Measurements from ENCODE around the gene ZNF483.

The ZNF483 gene

DNA sequence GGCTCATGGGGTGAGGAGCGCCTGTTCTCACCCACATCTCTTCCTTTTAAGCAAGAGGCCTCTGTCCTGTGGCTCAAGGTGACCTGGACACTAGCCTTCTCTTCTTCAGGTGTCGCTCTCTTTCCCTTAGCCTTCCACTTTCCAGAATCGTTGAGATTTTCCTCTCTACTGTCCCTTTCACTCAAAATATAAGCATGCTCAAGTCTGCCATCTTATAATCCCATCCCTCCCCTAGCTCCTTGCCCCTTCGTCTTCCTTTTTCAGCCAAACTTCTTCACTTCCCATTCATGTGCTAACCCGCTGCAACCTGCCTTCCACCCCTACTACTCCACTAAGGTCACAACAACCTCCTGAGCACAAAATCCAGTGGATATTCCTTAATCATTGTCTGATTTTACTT is 61.4 kb downstream of the ZNF483 start:
- H4K20me1 ChIP-seq (ENCODE audit: insufficient read depth, low read length): no peaks in the 10 kb centered on the region

DNA sequence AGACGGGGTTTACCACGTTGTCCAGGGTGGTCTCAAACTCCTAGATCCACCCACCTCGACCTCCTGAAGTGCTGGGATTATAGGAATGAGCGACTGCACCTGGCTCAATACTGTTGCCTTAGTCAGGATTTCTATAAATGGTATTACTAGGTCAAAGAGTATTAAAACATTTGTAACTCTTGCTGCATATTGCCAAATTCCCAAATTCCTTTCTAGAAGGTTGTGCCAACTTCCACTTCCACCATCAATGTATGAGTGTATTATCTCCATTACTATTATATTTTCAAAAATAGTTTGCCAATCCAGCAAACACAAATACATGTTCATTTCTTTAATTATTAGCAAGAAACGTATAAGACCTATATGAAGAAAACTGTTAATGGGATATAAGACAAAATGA is 63.9 kb downstream of the ZNF483 start:
- DNase-seq (no peak), ATAC-seq (ENCODE audit: insufficient read depth, low read depth) (no peak)
- H2AFZ ChIP-seq (ENCODE audit: low read depth, low read length): no peak overlapping the region
- no peaks in the 10 kb centered on the region for H4K20me1 ChIP-seq (ENCODE audit: insufficient read depth, low read length)
- no peak overlapping the region for H3K9ac ChIP-seq (ENCODE audit: low read depth, low read length)
- H3K79me2 ChIP-seq (ENCODE audit: insufficient read depth, low read length): no peaks in the 10 kb centered on the region
- no peak overlapping the region for H3K4me3 ChIP-seq (ENCODE audit: low read depth in 1 of 2, low read length in 2 of 2)
- no peaks in the 10 kb centered on the region for H3K9me3 ChIP-seq (ENCODE audit: insufficient read depth, low read length, severe bottlenecking)
- H3K4me2 ChIP-seq (ENCODE audit: insufficient read depth, low read length): no peak overlapping the region
- peaks cover 5% of the 10 kb centered on the region for H3K27me3 ChIP-seq (ENCODE audit: insufficient read depth, low read length, poor library complexity)
- no peak overlapping the region for H3K27ac ChIP-seq (ENCODE audit: low read length)
- no peaks in the 10 kb centered on the region for H3K36me3 ChIP-seq (ENCODE audit: insufficient read depth, low read length)
- no peaks in the 10 kb centered on the region for H3K4me1 ChIP-seq (ENCODE audit: insufficient read depth, low read length)
- TF ChIP-seq, protein P1, sequence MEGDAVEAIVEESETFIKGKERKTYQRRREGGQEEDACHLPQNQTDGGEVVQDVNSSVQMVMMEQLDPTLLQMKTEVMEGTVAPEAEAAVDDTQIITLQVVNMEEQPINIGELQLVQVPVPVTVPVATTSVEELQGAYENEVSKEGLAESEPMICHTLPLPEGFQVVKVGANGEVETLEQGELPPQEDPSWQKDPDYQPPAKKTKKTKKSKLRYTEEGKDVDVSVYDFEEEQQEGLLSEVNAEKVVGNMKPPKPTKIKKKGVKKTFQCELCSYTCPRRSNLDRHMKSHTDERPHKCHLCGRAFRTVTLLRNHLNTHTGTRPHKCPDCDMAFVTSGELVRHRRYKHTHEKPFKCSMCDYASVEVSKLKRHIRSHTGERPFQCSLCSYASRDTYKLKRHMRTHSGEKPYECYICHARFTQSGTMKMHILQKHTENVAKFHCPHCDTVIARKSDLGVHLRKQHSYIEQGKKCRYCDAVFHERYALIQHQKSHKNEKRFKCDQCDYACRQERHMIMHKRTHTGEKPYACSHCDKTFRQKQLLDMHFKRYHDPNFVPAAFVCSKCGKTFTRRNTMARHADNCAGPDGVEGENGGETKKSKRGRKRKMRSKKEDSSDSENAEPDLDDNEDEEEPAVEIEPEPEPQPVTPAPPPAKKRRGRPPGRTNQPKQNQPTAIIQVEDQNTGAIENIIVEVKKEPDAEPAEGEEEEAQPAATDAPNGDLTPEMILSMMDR (IDR thresholded peaks at IDR 0.05; ENCODE audit: borderline replicate concordance, extremely low read depth, low read length, poor library complexity, severe bottlenecking): no peak
- TF ChIP-seq EZH2 (IDR thresholded peaks at IDR 0.05; ENCODE audit: borderline replicate concordance, low read depth, low read length, severe bottlenecking): no peak

More for the DNA sequence above, 61.4 kb downstream of the ZNF483 start:
- no peak overlapping the region for H3K4me3 ChIP-seq (ENCODE audit: low read depth in 1 of 2, low read length in 2 of 2)
- H3K9me3 ChIP-seq (ENCODE audit: insufficient read depth, low read length, severe bottlenecking): no peaks in the 10 kb centered on the region
- H3K27ac ChIP-seq (ENCODE audit: low read length): no peak overlapping the region
- no peaks in the 10 kb centered on the region for H3K36me3 ChIP-seq (ENCODE audit: insufficient read depth, low read length)
- no peak overlapping the region for H2AFZ ChIP-seq (ENCODE audit: low read depth, low read length)
- H3K27me3 ChIP-seq (ENCODE audit: insufficient read depth, low read length, poor library complexity): peaks cover 5% of the 10 kb centered on the region
- H3K79me2 ChIP-seq (ENCODE audit: insufficient read depth, low read length): no peaks in the 10 kb centered on the region
- H3K4me1 ChIP-seq (ENCODE audit: insufficient read depth, low read length): no peaks in the 10 kb centered on the region
- no peak for ATAC-seq (ENCODE audit: insufficient read depth, low read depth)
- TF ChIP-seq EZH2 (IDR thresholded peaks at IDR 0.05; ENCODE audit: borderline replicate concordance, low read depth, low read length, severe bottlenecking): no peak
- no peak overlapping the region for H3K4me2 ChIP-seq (ENCODE audit: insufficient read depth, low read length)
- H3K9ac ChIP-seq (ENCODE audit: low read depth, low read length): no peak overlapping the region
- DNase-seq: no peak

DNA sequence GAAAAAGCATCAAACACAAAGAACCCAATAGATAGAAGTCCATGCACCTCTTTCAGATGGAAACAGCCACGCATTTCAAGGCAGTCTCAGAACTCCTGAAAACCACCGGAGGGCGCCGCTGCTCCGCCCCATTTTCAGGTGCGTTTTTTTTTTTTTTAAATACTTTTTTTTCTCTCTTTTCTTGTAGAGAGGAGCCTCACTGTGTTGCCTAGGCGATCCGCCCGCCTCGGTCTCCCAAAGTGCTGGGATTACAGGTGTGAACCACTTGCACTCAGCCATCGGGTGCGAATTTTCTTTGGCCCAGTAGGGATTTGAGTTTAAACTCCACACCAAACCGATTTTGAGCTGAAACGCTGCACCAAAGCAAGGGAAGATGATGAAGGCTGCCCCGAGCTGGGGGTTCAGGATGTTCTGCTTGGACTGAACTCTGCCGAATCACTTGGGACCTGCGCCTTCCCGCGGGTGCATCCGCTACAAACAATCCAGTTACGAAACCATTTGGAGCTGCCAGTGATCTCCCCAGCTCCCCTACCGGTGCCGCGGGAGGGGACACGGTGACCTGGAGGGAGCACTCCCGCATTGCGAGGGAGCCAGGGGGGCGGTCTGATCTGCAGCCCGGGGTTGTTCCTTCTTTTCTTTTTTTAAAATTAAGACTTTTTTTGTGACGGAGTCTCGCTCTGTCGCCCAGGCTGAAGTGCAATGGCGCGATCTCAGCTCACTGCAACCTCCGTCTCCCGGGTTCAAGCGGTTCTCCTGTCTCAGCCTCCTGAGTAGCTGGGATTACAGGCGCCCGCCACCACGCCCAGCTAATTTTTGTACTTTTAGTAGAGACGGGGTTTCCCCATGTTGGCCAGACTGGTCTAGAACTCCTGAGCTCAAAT is 73.1 kb downstream of the ZNF483 start:
- H3K9ac ChIP-seq (ENCODE audit: low read depth, low read length): no peak overlapping the region
- no peak overlapping the region for H3K27ac ChIP-seq (ENCODE audit: low read length)
- TF ChIP-seq EZH2 (IDR thresholded peaks at IDR 0.05; ENCODE audit: borderline replicate concordance, low read depth, low read length, severe bottlenecking): no peak
- TF ChIP-seq, protein P1 (IDR thresholded peaks at IDR 0.05; ENCODE audit: borderline replicate concordance, extremely low read depth, low read length, poor library complexity, severe bottlenecking): peak; percentile 36

DNA sequence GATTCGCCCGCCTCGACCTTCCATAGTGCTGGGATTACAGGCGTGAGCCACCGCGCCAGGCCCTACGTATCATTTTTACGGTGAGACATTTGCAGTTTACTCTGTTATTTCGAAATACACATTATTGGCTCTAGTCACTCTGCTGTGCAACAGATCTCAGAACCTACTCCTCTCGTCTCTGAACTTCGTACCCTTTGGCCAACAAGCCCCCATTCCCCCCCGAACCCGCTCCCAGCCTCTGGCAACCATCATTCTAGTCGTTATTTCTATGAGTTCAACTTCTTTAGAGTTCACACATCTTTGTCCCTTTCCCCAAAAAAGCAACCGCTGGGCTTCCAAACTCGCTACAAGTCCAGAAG is 73.7 kb downstream of the ZNF483 start:
- no peak for ATAC-seq (ENCODE audit: insufficient read depth, low read depth)
- H3K9me3 ChIP-seq (ENCODE audit: insufficient read depth, low read length, severe bottlenecking): no peaks in the 10 kb centered on the region
- no peaks in the 10 kb centered on the region for H3K27me3 ChIP-seq (ENCODE audit: insufficient read depth, low read length, poor library complexity)
- no peak overlapping the region for H3K9ac ChIP-seq (ENCODE audit: low read depth, low read length)
- H2AFZ ChIP-seq (ENCODE audit: low read depth, low read length): no peak overlapping the region
- no peak overlapping the region for H3K4me3 ChIP-seq (ENCODE audit: low read depth in 1 of 2, low read length in 2 of 2)
- DNase-seq: no peak
- H3K27ac ChIP-seq (ENCODE audit: low read length): no peak overlapping the region
- no peak overlapping the region for H3K4me2 ChIP-seq (ENCODE audit: insufficient read depth, low read length)
- no peak for TF ChIP-seq EZH2 (IDR thresholded peaks at IDR 0.05; ENCODE audit: borderline replicate concordance, low read depth, low read length, severe bottlenecking)
- TF ChIP-seq, protein P1 (IDR thresholded peaks at IDR 0.05; ENCODE audit: borderline replicate concordance, extremely low read depth, low read length, poor library complexity, severe bottlenecking): no peak
- H3K4me1 ChIP-seq (ENCODE audit: insufficient read depth, low read length): no peaks in the 10 kb centered on the region
- H4K20me1 ChIP-seq (ENCODE audit: insufficient read depth, low read length): no peaks in the 10 kb centered on the region
- no peaks in the 10 kb centered on the region for H3K36me3 ChIP-seq (ENCODE audit: insufficient read depth, low read length)
- H3K79me2 ChIP-seq (ENCODE audit: insufficient read depth, low read length): no peaks in the 10 kb centered on the region

More for the DNA sequence above, 73.1 kb downstream of the ZNF483 start:
- Histone ChIP-seq H2AFZ (ENCODE audit: low read depth, low read length) (no peak overlapping the region), H3K27me3 (ENCODE audit: insufficient read depth, low read length, poor library complexity) (no peaks in the 10 kb centered on the region), H3K4me1 (ENCODE audit: insufficient read depth, low read length) (no peaks in the 10 kb centered on the region), H3K9me3 (ENCODE audit: insufficient read depth, low read length, severe bottlenecking) (no peaks in the 10 kb centered on the region), H3K36me3 (ENCODE audit: insufficient read depth, low read length) (no peaks in the 10 kb centered on the region), H3K4me2 (ENCODE audit: insufficient read depth, low read length) (no peak overlapping the region), H4K20me1 (ENCODE audit: insufficient read depth, low read length) (no peaks in the 10 kb centered on the region), H3K4me3 (ENCODE audit: low read depth in 1 of 2, low read length in 2 of 2) (no peak overlapping the region), H3K79me2 (ENCODE audit: insufficient read depth, low read length) (no peaks in the 10 kb centered on the region)
- DNase-seq (peak; percentile 4), ATAC-seq (ENCODE audit: insufficient read depth, low read depth) (no peak)

All from DND-41 (cell line).